ENCODE measurements around the gene SCD5.

GRCh38 chr4:82782626-82783345 is 15.8 kb downstream of the SCD5 start:
- TF ChIP-seq SP1 (IDR thresholded peaks at IDR 0.05) (no peak), ARNT (IDR thresholded peaks at IDR 0.05) (no peak), FOXM1 (IDR thresholded peaks at IDR 0.05; ENCODE audit: borderline replicate concordance) (no peak), ELF4 (IDR thresholded peaks at IDR 0.05) (no peak), BHLHE40 (IDR thresholded peaks at IDR 0.05; ENCODE audit: borderline replicate concordance) (no peak), FOXK2 (IDR thresholded peaks at IDR 0.05) (no peak), TARDBP (IDR thresholded peaks at IDR 0.05) (no peak), PKNOX1 (IDR thresholded peaks at IDR 0.05) (no peak), L3MBTL2 (conservative IDR thresholded peaks at IDR 0.05) (no peak), SUZ12 (IDR thresholded peaks at IDR 0.05) (no peak), CTBP1 (IDR thresholded peaks at IDR 0.05; ENCODE audit: borderline replicate concordance) (no peak), FOXA1 (IDR thresholded peaks at IDR 0.05) (no peak), HDGF (IDR thresholded peaks at IDR 0.05; ENCODE audit: borderline replicate concordance) (no peak)
